Progenitor cell of endocrine pancreas (in vitro differentiated cells): ENCODE measurements around the gene NTRK2. TPM values are rescaled to one million over a fixed set of nuclear protein-coding genes. Genes with fewer than 3 reads are reported as not detected.

ENCODE experiments used
- DNase-seq: peaks from one replicate; pipeline ENCODE4 v3.0.0; 2021; ENCODE audit warnings: low spot score; ENCODE audit not compliant: unreplicated experiment
- H3K27ac Mint-ChIP-seq: 2 replicates; pipeline ENCODE4 v1.8.0; 2021; ENCODE audit warnings: mild to moderate bottlenecking, moderate library complexity, mixed read lengths
- H3K27me3 Mint-ChIP-seq: 2 replicates; pipeline ENCODE4 v1.8.0; 2021; ENCODE audit warnings: mixed read lengths
- H3K36me3 Mint-ChIP-seq: 2 replicates; pipeline ENCODE4 v1.8.0; 2022; ENCODE audit warnings: mixed read lengths; ENCODE audit not compliant: insufficient read depth
- H3K4me1 Mint-ChIP-seq: 2 replicates; pipeline ENCODE4 v1.8.0; 2021; ENCODE audit warnings: low read depth, mixed read lengths
- H3K4me3 Mint-ChIP-seq: 2 replicates; pipeline ENCODE4 v1.8.0; 2021; ENCODE audit warnings: low read depth, mild to moderate bottlenecking, moderate library complexity, mixed read lengths
- H3K9me3 Mint-ChIP-seq: 2 replicates; pipeline ENCODE4 v1.8.0; 2021; ENCODE audit warnings: low read depth, mixed read lengths
- CTCF ChIP-seq: fragments of 200-600 bp; sonication (generic); IDR thresholded peaks from one replicate; pipeline ENCODE4 v1.5.0; 2021; ENCODE audit warnings: antibody characterized with exemption, mild to moderate bottlenecking; ENCODE audit not compliant: unreplicated experiment
- total RNA-seq: library from RNA; stranded (reverse); gene quantifications from 2 replicates; pipeline ENCODE4 v1.2.1, GENCODE V29; 2021

The NTRK2 gene
- total RNA-seq, 1 donor from 2014 or later: 4.7 TPM

DNA sequence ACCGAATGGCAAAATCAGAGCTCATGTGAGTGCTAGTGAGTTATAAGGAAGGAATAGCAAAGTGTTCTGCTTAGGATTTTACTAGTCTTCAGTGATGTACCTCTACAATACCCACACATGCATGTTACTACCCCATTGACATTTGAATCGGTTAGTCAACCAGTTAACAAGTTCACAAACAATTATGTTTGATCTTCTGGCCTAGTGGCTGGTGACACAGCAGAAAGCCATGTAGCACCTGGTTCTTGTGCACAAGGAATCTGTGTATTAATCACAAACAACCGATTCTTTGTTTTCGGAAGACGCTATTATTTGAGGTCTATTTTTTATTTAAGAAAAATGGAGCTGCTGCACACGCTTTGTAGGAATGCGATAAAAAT, 41.9 kb downstream of the NTRK2 start:
- Mint-ChIP-seq H3K27me3 (no peaks in the 10 kb centered on the region), H3K4me1 (no peaks in the 10 kb centered on the region), H3K36me3 (no peaks in the 10 kb centered on the region), H3K9me3 (no peaks in the 10 kb centered on the region), H3K27ac (no peak overlapping the region), H3K4me3 (no peak overlapping the region)
- TF ChIP-seq CTCF: no peak
- no peak for DNase-seq

GRCh38 chr9:84711936-84712335, 42.4 kb downstream of the NTRK2 start:
- Mint-ChIP-seq H3K4me1 (peaks cover 5% of the 10 kb centered on the region), H3K27ac (no peak overlapping the region), H3K9me3 (no peaks in the 10 kb centered on the region), H3K36me3 (no peaks in the 10 kb centered on the region), H3K27me3 (no peaks in the 10 kb centered on the region), H3K4me3 (no peak overlapping the region)
- DNase-seq: no peak
- TF ChIP-seq CTCF: no peak

DNA sequence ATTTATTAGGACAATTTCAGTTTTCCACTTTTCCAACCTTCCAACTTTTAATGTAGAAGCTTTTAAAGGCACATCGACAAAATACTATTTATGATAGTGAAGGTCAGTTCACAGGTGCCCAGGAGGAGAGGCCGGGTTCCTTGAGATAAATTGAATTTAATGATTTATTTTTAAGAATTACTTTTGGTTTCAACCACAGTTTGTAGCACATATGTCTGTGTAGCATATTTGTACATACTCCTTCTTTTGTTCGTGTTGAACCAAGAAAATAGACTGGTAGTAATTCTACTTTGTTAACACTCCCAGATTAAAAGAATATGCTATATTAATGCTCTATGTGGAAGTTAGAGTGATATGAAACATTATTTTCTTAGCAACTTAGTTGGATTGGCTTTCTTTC, 46.7 kb downstream of the NTRK2 start:
- no peak for DNase-seq
- H3K9me3 Mint-ChIP-seq: peaks cover 5% of the 10 kb centered on the region
- H3K27me3 Mint-ChIP-seq: no peaks in the 10 kb centered on the region
- no peak overlapping the region for H3K4me3 Mint-ChIP-seq
- no peaks in the 10 kb centered on the region for H3K36me3 Mint-ChIP-seq
- H3K4me1 Mint-ChIP-seq: peaks cover 5% of the 10 kb centered on the region
- TF ChIP-seq CTCF: no peak
- H3K27ac Mint-ChIP-seq: no peak overlapping the region

- Mint-ChIP-seq H3K4me3 (no peak overlapping the region), H3K4me1 (peaks cover 5% of the 10 kb centered on the region), H3K27ac (no peak overlapping the region), H3K9me3 (peaks cover 5% of the 10 kb centered on the region), H3K27me3 (no peaks in the 10 kb centered on the region), H3K36me3 (no peaks in the 10 kb centered on the region)
- DNase-seq: no peak
- TF ChIP-seq CTCF: no peak
These were observed 48.9 kb downstream of the NTRK2 start for GRCh38 chr9:84718476-84718875.

DNA sequence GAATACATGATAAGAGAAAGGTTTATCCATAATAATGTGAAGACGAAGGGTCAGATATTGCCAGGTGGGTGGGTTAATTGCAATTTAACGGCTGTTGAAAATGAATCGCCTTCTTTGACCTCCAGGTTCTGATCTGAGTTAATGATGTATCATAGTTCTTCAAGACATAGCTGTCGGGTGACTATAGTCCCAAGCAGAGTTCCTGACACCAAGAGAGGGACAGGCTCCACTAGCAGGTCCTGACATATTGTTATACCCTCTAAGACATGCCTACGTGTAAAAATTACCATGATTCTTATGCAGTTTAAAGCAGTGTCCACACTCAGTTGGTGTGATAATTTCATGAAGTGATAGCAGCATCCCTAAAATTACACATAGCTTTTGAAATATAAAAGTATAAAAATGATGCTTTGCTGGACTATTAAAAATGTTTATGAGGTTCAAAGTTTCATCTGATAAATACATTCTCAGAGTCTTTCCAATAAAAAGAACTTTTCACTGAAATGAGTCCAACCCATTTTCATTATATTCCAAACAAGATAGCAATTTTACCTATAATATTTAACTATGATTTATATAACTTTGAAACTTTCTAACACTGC, 53.0 kb downstream of the NTRK2 start:
- no peak for TF ChIP-seq CTCF
- Mint-ChIP-seq H3K9me3 (peaks cover 5% of the 10 kb centered on the region), H3K4me1 (no peaks in the 10 kb centered on the region), H3K36me3 (no peaks in the 10 kb centered on the region), H3K27me3 (no peaks in the 10 kb centered on the region), H3K27ac (no peak overlapping the region), H3K4me3 (no peak overlapping the region)
- DNase-seq: no peak
